HG03060 (cell line): ENCODE data around the gene ANKRD6.
A peak's percentile ranks its signal among the peaks of the same experiment; 100 is the strongest.
"Not testable (repeated sequence)": the region's sequence is repeated elsewhere in the genome, so short reads cannot be mapped to it uniquely, and the experiment has no call there.

Experiments
- ATAC-seq: cut with Tn5 transposase; IDR thresholded peaks from one replicate; pipeline ENCODE4 v1.9.1; 2021; ENCODE audit warnings: low read depth, moderate number of reproducible peaks; ENCODE audit not compliant: unreplicated experiment

ANKRD6 gene

DNA sequence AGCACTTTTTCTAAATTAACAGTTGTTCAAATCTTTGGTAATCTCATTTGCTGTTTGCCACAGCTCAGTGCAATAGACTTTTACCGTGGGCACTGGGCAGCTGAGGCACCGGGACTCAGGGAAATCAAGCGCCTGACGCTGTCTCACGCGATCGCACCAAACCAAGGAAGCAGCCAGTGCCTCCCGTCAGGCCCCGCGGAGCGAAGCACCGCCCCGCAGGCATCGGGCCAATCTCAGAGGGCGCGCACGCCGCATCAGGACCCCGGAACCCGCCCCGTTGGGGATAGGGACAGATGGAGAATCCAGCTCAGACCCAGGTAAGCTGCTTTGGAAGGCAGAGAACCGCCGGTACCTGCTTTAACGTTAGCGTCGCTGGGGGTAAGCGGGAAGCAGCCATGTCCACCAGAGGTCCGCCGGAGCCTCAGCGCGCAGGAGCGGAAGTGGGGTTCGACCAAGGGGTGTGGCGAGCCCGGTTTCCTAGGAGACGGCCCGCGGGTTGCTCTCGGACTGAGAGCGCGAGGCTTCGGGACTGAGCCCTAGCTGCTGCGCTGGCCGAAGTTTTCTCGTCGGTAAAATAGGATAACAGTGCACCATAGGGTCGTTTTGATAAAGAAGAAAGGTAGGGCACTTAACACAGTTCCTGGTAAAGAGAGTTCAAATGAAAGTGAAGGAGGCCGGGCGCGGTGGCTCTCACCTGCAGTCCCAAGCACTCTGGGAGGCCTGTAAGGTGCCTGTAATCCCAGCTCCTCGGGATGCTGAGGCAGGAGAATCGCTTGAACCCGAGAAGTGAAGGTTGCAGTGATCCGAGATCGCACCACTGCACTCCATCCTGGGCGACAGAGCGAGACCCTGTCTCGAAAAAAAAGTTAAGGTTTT is 205.6 kb downstream of the ANKRD6 start, which contains the start of gene LYRM2:
Gene LYRM2 (minus strand): TSS at position 428 of the 876 bp plus-strand sequence. CDS start 31 bp downstream, at position 397.
- peak; percentile 85 for ATAC-seq

- no peak for ATAC-seq
Measured at GRCh38 chr6:89640804-89641203, 207.9 kb downstream of the ANKRD6 start.

- not testable (repeated sequence) for ATAC-seq
Measured at GRCh38 chr6:89641581-89641980, 208.6 kb downstream of the ANKRD6 start.

DNA sequence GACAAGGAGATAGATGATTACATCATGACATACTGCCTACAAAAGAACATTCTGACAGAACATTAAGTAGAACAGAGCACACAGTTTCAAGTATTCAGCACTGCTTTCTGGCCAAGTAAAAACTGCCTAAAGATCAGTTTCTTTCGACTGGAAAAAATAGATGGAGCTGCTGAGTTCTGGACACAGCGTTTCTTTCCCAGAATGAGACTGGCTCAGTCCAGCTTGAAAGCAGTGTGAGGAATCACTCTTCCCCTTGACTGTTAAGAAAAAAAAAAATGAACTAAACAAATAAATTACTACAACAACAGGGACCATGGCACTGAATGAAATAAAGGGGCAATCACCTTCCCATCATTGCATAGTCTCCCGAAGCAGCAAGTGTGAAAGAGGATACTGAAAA is 210.0 kb downstream of the ANKRD6 start:
- ATAC-seq, result no peak

- ATAC-seq, result no peak
Measured at GRCh38 chr6:89643406-89643805, 210.5 kb downstream of the ANKRD6 start.

DNA sequence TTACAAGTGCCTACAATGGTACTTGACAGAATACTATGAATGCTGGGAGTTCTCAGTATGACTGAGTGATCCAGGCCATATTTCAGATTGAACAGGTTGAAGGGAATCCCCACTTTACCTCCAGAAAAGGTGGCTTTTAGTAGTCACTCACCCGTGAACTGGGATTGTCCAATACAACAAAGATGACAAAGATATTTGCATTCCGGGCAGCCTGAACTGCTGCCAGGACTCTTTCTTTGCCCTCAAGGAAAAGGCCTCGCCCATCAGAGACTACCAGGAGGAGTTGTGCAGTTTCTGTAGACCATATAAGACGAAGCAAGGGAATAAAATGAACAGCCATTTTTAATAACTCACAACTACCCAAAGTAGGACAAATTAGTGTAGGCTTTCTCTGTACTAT is 211.9 kb downstream of the ANKRD6 start:
- ATAC-seq, result no peak

- no peak for ATAC-seq
Measured at GRCh38 chr6:89649682-89650081, 216.7 kb downstream of the ANKRD6 start.

DNA sequence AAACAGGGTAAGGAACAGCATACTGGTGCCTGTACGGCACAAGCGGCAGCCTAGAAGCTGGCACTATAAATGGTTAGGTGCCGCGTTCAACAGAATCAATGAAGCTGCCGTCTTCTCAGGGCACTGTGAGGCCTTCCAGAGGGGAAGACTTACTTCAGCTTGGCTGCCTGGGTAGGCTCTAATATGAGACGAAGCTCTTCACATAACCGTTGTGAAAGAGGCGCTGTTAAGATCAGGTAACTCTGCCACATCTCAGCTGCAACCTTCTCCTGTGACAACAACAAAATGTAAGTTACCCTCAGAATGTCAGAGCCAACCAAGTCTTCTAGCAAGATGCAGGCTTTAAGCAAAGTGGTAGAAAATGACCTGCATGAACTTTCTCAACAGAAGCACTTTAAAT is 217.6 kb downstream of the ANKRD6 start:
- no peak for ATAC-seq

DNA sequence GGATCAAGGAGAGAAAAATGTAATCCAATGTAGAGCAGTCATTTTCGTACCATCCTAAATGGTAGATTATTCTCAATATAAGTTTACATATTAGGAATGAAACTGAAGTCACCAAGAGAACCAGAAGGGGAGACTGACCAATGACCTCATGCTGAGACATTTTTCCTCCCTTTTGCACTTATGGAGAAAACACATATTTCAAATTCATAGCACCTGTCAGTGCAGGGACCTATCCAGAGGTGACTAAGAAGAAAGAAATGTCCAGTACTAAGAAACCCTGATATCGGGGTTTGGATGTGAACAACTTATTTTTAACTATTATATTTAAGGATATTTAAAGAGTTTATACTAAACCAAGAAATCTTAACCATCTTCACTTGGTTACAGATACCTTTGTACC is 222.2 kb downstream of the ANKRD6 start:
- ATAC-seq, result no peak

GRCh38 chr6:89657445-89658158 is 224.7 kb downstream of the ANKRD6 start:
- ATAC-seq, result no peak

DNA sequence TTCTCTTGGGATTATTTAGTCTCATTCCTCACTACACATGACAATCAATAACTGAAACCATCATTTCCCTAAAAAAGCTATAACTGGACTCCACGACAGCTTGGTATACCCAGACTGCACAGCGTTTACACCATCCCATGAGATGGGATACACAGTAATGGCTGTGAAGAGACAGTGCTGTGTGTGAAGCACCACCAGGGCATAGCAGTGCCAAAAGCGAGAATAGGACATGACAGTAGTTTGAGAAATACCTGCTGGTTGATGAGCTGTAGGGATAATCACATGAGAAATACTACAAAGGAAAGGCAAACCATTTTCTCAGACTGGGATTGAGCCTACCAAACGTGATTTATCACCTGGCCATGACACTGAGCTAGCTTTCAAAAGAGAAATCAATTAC is 228.0 kb downstream of the ANKRD6 start:
- ATAC-seq, result no peak

- no peak for ATAC-seq
Measured at GRCh38 chr6:89661559-89661958, 228.6 kb downstream of the ANKRD6 start.

DNA sequence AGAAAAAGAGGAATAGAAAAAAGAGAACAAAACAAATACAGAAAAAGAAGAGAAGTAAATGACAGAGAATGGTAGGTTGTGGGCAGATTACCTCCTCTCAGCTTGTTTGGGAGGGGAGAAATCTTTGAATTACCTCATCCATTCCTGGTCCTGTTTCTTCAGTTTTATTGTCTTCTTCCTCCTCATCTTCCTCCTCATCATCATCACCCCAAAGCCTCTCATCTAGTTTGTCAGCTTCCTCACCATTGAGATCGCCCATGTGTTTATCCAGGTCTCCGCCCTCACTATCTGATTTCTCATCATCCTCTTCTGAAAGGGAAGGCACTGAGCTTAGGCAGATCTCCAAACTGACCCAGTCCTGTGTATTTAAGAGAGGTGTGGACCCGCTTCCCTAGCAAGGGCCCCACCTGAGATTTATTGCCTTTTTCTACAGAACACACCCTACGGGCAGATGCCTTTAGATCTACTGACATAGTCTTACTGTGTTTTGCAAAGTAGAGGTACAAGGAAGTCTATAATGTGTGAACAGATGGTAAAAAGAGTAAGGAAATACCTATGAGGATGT is 229.8 kb downstream of the ANKRD6 start:
- ATAC-seq, result no peak

DNA sequence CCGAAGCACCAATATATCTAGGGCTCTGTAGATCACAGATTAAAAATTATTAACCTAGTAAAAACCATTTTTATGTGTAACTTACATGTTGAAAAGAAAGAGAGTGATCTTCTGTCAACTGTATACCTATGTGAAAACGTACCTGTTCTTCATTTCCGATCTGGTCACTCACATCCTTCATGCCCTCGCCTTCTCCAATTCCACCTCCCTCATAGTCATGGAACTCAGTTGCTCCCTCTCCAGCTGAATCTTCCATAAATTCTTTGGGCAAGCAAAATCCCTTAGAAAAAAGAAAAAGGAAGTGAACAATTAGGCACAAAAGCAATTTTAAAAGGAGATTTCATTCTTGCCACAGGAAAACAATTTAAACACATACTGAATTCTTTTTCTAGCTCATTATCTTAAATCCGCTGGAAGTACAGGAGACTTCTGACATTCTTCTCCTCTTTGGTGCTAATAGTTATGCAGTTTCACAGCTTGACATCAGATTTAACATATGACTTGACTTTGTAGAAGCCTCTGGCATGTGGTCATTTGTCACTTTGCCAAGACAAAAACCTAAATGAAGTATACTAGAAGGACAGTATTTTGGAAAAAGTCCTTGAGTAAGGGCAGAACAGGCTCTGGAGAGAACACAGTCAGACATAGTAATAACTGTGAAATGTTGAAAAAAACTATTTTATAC is 235.1 kb downstream of the ANKRD6 start:
- no peak for ATAC-seq

GRCh38 chr6:89669002-89669401 is 236.1 kb downstream of the ANKRD6 start:
- ATAC-seq, result no peak

- no peak for ATAC-seq
Measured at GRCh38 chr6:89670935-89671565, 238.1 kb downstream of the ANKRD6 start.

DNA sequence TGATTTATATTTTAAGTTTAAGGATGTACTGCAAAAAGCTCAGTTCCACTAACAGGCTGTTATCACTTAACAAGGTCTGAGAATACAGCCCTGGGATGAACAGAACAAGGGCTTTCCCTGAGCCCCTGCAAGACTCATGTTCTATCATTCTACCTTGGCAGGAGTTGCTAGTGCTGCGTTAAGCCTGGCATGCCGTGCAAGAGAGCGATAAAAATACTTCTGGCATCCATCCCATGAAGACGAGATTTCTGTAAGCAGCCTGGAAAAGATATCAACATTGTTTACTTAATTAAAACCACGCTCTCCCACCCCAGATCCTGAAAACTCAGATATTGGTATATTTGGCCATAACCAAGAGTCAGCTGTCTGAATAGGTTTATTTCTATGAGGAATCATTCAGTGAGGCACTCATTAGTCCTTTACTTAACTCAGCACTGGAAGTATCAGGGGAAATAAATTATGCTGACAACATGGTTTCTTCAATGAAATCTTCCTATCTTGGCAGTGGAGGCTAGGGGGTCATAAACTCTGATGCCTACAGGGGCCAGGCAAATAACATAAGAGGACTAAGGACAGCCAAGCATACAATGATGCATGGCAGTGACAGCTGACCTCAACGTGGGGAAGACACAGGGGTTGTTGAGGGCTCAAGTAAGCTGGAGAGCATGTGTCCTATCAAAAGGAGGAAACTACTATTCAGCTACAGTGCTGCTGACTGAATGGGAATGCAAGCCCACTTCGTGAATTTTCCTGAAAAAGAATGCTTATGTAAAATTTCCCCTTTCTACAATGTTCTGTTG is 243.2 kb downstream of the ANKRD6 start:
- no peak for ATAC-seq

DNA sequence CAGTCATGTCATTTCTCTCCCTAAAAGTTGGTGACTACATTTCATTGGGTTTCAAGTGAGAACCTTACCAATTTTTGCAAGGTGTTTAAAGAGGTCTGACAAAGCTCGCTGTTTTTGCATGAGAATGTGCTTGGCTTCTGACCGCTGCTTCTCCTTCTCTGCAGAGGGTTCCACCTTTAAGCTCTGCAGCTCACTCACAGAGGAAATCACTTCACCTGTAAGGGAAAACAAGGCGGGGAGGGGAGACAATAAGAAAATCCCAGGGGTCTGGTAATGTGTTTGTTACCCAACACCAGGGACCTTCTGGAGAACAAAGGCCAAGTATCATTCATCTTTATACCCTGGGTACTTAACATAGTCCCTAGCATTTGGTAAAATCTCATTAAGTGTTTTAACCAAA is 245.6 kb downstream of the ANKRD6 start:
- ATAC-seq, result no peak
